ENCODE results near the gene DYNC1I2. TPM values are rescaled to one million over a fixed set of nuclear protein-coding genes. Genes with fewer than 3 reads are reported as not detected.

Gene DYNC1I2
- total RNA-seq, 1 donor from 2014 or later, result 121 TPM

DNA sequence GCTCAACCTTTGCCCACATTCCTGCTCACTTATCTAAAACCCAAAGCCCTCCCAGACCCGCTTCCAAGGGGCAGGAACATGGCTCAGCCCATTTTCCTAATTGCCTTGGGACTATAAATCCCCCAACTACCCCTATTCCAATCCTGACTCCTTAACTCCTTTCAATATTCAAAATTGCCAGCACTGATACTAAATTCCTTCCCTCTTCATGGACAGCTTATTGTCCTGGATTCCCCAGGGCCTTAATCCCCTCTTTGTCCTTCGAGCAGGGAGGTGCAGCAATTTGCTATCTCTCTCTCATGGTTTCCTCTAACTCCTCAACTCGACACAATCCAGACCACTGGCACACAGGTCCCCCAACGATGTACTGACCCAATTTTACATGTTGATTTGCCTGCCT lies 107.6 kb downstream of the DYNC1I2 start:
- no peak overlapping the region for H3K9ac ChIP-seq (ENCODE audit: low read length)
- no peak for TF ChIP-seq EZH2 (IDR thresholded peaks at IDR 0.05; ENCODE audit: insufficient read depth, low read length)
- TF ChIP-seq, protein P1, sequence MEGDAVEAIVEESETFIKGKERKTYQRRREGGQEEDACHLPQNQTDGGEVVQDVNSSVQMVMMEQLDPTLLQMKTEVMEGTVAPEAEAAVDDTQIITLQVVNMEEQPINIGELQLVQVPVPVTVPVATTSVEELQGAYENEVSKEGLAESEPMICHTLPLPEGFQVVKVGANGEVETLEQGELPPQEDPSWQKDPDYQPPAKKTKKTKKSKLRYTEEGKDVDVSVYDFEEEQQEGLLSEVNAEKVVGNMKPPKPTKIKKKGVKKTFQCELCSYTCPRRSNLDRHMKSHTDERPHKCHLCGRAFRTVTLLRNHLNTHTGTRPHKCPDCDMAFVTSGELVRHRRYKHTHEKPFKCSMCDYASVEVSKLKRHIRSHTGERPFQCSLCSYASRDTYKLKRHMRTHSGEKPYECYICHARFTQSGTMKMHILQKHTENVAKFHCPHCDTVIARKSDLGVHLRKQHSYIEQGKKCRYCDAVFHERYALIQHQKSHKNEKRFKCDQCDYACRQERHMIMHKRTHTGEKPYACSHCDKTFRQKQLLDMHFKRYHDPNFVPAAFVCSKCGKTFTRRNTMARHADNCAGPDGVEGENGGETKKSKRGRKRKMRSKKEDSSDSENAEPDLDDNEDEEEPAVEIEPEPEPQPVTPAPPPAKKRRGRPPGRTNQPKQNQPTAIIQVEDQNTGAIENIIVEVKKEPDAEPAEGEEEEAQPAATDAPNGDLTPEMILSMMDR (IDR thresholded peaks at IDR 0.05; ENCODE audit: insufficient read depth, low read depth, low read length), result no peak
- H4K20me1 ChIP-seq (ENCODE audit: insufficient read depth, low read length), result no peaks in the 10 kb centered on the region
- no peak overlapping the region for H3K4me2 ChIP-seq (ENCODE audit: low read length)
- H3K27me3 ChIP-seq (ENCODE audit: insufficient read depth, low read length), result no peaks in the 10 kb centered on the region
- no peak overlapping the region for H3K27ac ChIP-seq (ENCODE audit: low read depth, low read length)
- no peaks in the 10 kb centered on the region for H3K9me3 ChIP-seq (ENCODE audit: insufficient read depth, low read depth, low read length)
- H3K4me1 ChIP-seq (ENCODE audit: insufficient read depth, low read length), result peaks cover 13% of the 10 kb centered on the region
- H3K9me3 Mint-ChIP-seq (ENCODE audit: unreplicated experiment), result no peaks in the 10 kb centered on the region
- H3K36me3 ChIP-seq (ENCODE audit: insufficient read depth, low read length), result peaks cover 6% of the 10 kb centered on the region
- no peak for FAIRE-seq
- no peak overlapping the region for H2AFZ ChIP-seq (ENCODE audit: low read depth, low read length)
- H3K79me2 ChIP-seq (ENCODE audit: insufficient read depth, low read length), result no peaks in the 10 kb centered on the region
- peaks cover 7% of the 10 kb centered on the region for H3K36me3 Mint-ChIP-seq (ENCODE audit: low read depth, unreplicated experiment)
- H3K4me3 Mint-ChIP-seq (ENCODE audit: unreplicated experiment), result no peak overlapping the region
- H3K27me3 Mint-ChIP-seq (ENCODE audit: low read depth, unreplicated experiment), result no peaks in the 10 kb centered on the region
- no peak overlapping the region for H3K4me3 ChIP-seq (ENCODE audit: insufficient read depth, low read depth, low read length)
- DNase-seq (ENCODE audit: low read depth), result no peak
- no peak overlapping the region for H3K27ac Mint-ChIP-seq (ENCODE audit: unreplicated experiment)
- peaks cover 25% of the 10 kb centered on the region for H3K4me1 Mint-ChIP-seq (ENCODE audit: low read depth, unreplicated experiment)

Other genes starting within 250 kb of the DYNC1I2 start
- 26.7 and 37.2 TPM in 2 replicates for gene CYBRD1, start 165.0 kb upstream of the DYNC1I2 start, total RNA-seq
- gene SLC25A12, start 206.8 kb downstream of the DYNC1I2 start, total RNA-seq, result 18.1 and 19.7 TPM in 2 replicates
- gene HAT1, start 235.0 kb downstream of the DYNC1I2 start, total RNA-seq, result 28.6 and 29.1 TPM in 2 replicates